DMS 273 (cell line): Measurements from ENCODE around the gene NUTF2.
A peak's percentile ranks its signal among the peaks of the same experiment; 100 is the strongest.
"Not testable (repeated sequence)": the region's sequence is repeated elsewhere in the genome, so short reads cannot be mapped to it uniquely, and the experiment has no call there.

ENCODE experiments used
- DNase-seq: peaks from one replicate; lab custom pipeline; 2025; ENCODE audit not compliant: unreplicated experiment; lab: John Stamatoyannopoulos, UW

Gene NUTF2

DNA sequence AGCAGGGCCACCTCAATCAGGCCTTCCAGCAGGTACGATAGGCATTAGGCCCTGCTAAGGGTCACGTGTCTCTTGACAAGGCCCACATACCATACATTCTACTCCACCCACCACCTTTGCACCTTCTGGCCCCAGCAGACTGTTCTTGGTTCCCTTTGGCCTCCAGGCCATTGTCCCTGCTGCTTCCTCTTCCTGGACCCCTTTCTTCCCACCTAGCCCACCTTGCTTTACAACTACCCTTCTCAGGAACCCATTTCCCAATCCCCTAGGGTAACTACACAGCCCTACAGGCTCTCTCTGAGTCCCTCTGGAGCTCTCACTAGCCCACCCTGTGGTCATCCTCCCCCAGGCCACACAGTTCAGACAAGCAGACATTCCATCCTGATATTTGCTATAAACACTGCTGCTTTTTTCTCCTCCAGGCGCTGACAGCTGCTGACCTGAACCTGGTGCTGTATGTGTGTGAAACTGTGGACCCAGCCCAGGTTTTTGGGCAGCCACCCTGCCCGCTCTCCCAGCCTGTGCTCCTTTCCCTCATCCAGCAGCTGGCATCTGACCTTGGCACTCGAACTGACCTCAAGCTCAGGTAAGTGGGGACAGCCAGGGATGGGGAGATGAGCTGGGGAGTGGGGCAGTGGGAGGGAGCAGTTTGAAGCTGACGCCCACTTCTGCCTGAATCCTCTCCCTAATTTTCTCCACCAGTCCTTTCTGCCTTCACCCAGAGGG is 36.6 kb downstream of the NUTF2 start:
- DNase-seq = no peak

DNA sequence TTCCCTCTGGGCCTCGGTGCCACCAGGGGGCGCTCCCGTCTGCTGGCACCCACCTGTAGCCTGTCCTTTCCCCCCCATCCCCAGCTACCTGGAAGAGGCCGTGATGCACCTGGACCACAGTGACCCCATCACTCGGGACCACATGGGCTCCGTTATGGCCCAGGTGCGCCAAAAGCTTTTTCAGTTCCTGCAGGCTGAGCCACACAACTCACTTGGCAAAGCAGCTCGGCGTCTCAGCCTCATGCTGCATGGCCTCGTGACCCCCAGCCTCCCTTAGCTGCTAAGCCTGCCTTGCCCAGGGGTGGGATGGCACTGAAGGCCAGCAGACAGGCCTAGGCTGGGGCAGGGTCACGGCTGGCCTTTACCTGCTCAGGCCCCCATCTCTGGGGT is 37.1 kb downstream of the NUTF2 start:
- DNase-seq = peak; percentile 77

DNA sequence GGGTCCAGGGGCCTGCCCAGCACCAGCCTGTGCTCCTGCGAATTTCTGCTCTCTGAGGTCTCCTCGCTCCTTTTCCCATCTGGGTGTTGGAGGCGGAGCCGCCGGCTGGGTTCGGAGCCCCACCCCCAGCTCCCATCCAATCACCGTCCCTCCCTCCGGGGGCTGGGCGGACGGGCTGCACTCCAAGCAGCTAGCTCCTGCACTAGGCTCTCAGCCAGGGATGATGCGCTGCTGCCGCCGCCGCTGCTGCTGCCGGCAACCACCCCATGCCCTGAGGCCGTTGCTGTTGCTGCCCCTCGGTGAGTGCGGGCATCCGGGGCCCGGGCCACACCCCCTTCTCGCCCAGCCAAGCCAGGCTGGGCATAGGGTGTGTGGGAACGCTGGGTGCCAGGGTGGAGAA is 38.0 kb downstream of the NUTF2 start, which contains the start of gene NRN1L:
Gene NRN1L (plus strand): TSS at position 202 of the 400 bp plus-strand sequence. CDS start 19 bp downstream, at position 221.
- peak; percentile 97 for DNase-seq

DNA sequence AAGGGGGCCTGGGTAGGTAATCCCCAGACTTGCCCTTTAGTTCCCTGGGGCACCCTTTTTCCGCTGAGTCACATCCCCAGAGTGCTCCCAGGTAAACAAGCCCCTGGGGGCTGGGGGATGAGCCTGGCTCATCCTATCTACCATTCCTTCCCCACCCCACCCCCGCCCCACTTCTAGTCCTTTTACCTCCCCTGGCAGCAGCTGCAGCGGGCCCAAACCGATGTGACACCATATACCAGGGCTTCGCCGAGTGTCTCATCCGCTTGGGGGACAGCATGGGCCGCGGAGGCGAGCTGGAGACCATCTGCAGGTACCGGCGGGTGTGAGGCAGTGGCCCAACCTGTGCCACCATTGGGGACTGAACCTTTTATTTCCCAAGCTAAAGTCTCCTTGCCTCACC is 38.8 kb downstream of the NUTF2 start:
- no peak for DNase-seq

DNA sequence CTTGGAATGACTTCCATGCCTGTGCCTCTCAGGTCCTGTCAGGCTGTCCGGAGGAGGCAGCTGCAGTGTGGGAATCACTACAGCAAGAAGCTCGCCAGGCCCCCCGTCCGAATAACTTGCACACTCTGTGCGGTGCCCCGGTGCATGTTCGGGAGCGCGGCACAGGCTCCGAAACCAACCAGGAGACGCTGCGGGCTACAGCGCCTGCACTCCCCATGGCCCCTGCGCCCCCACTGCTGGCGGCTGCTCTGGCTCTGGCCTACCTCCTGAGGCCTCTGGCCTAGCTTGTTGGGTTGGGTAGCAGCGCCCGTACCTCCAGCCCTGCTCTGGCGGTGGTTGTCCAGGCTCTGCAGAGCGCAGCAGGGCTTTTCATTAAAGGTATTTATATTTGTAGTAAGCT is 39.2 kb downstream of the NUTF2 start:
- DNase-seq = no peak

DNA sequence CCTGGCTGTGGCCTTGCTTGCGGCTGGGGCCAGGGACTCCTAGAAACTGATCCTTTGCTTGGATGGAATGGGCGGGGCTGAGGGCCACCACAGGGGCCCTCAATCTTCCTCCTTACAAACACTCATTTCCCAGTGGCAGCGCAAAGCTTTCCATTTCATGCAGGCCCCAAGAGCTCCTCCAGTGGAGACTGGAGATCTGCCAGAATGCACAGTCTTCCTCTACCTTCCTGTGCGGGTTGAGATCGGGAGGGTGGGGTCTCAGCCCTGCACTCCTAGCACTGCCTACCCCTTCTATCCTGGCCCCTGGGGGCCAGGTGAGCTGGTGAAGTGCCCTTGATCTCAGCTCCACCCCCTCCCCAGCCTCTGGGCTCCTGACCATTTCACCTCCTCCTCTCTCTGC is 39.7 kb downstream of the NUTF2 start:
- no peak for DNase-seq

DNA sequence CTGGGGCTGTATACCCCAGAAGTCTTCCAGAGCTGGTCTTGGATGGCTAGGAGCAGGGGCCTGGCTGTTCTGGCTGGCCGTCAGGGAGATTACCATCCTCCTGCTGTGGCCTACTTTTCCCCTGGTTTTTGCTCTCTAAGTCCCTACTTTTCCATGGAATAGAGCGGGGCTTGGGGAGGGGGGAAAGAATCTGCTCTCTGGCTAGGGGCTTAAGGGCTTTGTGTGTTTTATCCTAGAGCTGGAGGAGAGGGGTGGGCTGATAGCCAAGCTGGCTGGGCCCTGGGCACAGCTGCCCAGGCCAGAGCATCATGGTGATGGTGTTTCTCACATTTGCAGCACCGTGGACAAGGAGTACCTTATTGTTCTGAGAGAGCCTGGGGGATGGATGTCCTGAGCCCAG is 41.6 kb downstream of the NUTF2 start:
- DNase-seq = no peak

DNA sequence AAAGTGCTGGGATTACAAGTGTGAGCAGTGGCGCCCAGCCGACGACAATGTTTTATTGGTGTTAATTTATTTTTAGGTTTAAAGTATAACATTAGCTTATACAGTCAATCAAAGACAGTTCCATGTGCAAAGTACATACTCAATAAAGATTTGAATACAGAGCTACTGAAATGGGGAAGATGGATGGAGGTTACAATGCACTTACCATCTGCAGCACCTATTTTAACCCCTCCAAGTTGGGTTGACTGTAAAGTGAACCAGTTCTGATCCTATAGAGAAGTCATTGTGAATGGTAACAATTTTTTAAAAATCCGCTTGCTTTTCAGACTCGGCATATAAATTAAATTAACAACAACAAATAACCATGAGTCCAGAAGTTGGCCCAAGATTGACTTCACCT is 45.6 kb downstream of the NUTF2 start:
- no peak for DNase-seq

DNA sequence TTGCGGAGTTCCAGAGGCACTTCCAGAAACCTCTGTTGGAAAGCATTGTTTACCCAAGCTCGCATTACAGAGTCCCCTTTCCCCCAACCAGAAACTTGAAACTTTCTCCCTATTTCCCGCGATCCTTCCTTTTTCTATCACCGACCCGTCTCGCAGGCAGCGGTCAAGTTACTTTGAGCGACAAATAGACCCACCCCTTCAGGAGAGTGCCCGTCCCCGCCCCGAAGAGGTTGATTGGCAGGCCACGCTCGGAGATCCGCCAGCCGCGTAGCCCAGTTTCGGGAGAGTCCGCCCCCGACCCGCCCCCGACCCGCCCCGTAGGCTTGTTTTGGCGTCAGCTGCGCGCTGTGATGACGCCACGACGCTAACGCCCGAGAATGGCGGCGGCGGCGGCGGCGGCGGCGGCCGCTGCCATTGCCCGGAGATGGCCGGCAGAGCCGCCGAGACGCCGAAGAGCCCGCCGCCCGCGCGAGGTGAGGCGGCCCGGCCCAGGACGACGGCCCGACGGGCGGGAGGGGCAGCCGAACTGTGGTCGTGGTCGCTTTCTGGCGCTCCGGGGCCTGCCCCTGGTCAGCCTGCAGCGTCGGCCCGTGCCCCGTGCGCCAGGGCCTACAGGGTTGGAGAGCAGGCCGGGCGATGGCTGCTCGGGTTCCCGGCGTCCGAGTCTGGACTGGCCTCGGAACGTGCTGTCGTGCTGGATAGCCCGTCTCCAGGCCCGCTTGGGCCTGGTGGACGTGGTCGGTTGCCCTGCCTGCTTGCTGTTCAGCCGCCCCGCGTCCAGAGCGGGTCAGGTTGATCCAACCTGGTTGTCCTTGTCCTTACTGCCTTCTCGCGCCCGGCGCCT is 46.4 kb downstream of the NUTF2 start, which contains the start of gene PSKH1:
Gene PSKH1 (plus strand): TSS at position 356 of the 844 bp plus-strand sequence. CDS start 15,496 bp downstream, outside the sequence.
- DNase-seq = peak; percentile 98

DNA sequence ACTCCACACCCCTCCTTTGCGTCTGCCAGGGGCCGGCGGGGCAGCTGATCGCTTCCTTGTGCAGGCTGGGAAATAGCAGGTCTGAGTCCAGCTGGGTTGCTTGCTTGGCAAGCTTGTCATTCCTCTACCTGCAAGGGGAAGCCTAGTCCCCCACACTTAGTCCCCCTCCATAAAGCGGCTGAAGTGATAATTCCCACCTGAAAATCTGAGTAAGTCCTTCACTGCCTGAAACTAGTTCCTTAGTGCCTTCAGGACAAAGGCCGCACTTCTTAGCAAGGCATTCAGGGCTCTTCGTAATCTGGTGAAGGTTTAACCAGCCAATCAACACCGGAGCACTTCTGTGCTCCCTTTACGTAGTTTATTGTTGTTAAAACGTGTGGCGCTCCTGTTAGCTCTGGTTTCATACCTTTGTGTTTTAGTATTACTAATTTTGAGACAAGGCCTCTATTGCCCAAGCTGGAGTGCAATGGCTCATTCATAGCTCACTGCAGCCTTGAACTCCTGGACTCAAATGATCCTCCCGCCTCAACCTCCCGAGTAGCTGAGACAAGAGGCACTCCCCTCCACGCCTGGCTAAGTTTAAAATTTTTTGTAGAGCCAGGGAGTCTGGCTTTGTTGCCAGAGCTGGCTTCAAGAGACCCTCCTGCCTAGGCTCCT is 47.1 kb downstream of the NUTF2 start:
- DNase-seq = peak; percentile 64

DNA sequence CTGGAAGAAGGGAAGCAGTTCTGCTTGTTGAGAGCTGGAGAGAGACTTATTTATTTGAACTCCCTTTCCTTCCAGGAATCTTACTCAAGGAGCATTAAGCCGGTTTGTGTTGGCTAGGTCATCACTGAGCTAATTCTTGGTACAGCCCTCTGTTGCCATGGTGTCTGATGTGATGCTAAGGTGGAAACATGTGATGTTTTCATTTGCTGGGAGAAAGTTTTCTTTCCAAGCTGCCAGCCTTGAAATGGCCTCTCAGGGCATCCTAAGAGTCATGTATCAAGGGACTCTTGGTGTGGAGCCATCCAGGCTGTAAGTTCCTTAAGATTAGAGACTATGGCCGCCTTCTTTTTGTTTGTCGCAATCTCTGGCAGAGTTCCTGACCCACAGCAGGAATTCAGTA is 50.5 kb downstream of the NUTF2 start:
- no peak for DNase-seq

DNA sequence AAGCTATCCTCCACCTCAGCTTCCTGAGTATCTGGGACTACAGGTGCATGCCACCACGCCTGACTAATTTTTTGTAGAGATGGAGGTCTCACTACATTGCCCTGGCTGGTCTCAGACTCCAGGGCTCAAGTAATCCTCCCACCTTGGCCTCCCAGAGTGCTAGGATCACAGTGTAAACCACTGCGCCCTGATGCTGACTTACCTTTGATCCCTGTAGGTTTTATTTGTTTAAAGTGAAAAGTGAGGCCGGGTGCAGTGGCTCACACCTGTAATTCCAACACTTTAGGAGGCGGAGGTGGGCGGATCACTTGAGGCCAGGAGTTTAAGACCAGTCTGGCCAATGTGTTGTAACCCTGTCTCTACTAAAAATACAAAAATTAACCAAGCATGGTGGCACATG is 55.0 kb downstream of the NUTF2 start:
- no peak for DNase-seq

DNA sequence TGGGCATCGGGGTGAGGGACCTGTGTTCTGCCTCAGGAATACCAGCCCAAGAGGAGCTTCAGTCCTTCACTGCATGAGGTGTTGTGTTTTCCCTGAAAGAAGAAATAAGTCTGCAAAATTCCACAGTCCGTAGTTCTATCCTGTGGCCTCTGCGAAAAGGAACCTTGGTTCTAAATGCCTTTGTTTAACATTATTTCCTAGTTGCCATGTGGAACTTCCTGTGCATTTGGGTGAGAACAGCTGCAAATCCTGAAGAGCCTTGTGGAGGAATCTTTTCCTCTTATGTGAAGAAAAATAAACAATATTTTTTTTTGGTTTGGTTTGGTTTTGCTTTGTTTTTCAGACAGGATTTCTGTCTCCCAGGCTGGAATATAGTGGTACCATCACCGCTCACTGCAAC is 56.1 kb downstream of the NUTF2 start:
- DNase-seq = no peak

DNA sequence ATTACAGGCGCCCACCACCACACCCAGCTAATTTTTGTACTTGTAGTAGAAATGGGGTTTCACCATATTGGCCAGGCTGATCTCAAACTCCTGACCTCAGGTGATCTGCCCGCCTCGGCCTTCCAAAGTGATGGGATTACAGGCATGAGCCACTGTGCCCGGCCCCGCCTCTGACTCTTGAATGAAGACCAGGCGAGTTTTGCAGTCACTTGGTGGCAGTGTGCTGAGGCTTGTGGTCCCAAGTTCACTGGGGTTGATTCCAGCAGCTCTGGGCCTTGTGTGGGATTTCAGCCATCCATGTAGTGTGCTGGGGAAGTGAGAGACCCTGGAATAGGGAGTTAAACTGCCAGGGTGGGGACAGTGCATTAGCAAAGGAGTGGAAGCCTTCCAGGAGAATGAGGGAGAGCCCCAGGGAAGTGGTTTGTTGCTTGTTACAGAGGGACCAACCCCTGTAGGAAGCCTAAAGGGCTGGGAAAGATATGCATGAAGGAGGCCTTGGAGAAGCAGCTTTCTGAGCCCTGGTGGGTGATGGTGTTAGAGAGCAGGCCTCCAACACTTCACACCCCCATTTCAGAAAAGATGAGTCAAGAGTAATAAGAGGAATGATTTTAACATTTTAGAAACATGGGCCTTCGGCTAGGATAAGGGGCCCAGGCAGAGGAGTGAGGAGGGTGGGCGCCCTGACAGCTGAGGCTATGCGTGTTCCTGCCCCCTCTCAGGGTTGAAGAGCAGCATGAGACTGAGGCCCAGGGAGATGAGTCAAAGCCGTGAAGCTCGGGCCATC is 60.9 kb downstream of the NUTF2 start:
- DNase-seq = no peak

DNA sequence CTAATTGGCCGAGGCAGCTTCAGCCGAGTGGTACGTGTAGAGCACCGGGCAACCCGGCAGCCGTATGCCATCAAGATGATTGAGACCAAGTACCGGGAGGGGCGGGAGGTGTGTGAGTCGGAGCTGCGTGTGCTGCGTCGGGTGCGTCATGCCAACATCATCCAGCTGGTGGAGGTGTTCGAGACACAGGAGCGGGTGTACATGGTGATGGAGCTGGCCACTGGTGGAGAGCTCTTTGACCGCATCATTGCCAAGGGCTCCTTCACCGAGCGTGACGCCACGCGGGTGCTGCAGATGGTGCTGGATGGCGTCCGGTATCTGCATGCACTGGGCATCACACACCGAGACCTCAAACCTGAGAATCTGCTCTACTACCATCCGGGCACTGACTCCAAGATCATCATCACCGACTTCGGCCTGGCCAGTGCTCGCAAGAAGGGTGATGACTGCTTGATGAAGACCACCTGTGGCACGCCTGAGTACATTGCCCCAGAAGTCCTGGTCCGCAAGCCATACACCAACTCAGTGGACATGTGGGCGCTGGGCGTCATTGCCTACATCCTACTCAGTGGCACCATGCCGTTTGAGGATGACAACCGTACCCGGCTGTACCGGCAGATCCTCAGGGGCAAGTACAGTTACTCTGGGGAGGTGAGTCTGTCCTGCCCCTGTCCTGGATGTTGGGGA is 62.5 kb downstream of the NUTF2 start:
- no peak for DNase-seq

DNA sequence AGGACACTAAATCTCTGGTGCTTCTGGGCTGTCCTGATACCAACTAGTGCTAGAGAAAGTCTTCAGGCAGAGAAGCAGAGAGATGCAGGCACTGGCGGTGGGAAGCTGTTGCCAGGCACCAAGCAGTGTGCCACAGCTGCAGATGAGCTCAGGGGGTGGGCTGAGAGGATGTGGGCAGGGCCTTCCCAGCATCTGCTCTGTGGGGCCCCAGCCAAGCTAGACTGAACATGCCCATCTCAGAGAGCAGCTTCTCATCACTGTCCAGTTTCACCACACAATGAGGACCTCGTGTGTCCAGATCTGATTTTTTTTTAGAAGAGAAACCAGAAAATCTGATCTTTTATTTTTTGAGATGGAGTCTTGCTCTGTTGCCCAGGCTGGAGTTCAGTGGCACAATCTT is 63.4 kb downstream of the NUTF2 start:
- peak; percentile 85 for DNase-seq

DNA sequence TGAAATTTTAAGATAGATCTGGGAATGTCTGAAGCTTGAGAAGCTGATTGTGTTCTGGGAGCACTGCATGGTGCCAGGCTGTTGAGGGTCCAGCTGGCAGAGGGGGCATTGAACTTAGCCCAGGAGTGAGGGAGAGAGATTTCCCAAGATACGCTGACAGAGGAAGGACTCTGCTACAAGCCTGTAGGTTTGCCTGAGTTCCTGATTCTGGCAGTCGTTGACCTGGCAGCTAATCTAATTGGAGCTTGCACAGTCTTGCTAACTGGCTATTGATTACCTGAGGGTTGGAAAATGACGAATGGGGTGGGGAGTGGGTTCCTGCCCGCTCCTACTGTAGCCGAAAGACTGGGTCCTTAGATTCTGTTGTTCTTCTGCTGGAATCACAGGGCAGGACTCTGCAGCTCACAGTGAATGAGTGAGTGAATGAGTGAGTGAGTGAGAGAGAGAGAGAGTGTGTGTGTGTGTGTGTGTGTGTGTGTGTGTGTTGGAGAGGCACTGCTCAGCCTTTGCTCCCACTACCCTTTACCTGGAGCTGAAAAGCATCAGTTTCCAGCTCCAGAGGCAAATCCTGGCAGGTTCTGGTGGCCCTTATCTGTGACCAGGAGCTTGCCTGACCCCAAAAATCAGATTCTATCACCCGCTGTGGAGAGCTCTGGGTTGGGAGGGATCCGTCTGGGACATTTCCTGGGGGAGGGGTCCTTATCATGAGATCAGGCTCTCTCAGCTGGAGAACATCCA is 68.2 kb downstream of the NUTF2 start:
- DNase-seq = no peak

DNA sequence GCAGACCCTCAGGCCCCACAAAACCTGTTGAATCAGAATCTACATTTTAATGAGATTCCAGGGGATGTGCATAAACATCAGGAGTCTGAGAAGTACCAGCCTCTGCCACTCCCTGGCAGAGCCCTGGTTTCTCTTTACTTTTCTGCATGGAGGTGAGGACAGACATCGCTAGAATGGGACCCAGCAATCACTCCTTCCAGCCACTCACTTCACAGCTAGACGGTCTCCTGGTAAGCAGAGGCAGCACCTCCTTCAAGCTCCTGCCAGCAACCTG is 68.7 kb downstream of the NUTF2 start:
- DNase-seq = not testable (repeated sequence)

DNA sequence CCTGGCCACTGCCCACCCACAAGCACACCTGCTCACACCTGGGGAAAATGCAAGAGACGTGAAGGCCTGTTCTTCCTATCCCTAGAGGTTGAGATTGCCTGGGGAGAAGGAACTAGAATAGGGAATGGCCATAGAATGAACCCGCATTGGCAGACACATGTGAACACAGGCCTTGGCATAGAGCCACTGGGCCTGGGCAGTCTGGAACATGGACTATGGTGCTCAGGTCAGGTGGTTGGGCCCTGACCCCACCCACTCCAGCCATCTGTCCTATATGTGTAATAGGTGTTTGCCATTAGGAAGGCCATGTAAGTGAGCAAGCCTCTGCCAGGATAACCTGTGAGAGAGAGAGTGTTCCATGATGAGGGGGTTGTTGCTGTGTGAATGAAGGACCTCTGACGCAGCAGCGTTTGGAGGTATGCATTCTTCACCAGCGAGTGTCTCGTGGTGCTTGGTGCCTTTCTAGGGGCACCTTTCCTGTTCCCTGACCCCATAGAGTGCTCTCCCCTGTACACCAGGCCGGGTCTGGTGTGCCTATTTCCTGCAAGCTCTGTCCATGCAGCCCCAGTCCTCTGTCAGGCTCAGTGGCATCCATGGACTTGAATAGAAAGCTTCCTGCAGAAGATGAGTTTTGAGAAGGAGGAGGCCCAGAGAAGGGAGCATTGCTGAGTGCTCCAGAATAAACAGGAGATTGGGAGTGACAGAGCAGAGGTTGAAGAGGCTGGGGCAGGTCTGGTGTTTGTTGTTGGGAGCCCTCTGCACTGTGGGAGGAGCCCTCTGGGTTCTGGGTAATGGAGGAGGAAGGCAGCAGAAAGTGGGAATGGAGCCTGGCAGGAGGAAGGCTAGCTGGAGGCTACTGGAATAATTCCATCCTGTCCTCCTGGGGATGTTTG is 69.3 kb downstream of the NUTF2 start:
- no peak for DNase-seq
